ENCODE data around the gene SCAPER.
"Not testable (repeated sequence)": the region's sequence is repeated elsewhere in the genome, so short reads cannot be mapped to it uniquely, and the experiment has no call there.

The SCAPER gene

GRCh38 chr15:76772776-76773175, 132.4 kb downstream of the SCAPER start:
- no peak for DNase-seq

- no peak for DNase-seq
Observed at GRCh38 chr15:76764004-76764403, 141.1 kb downstream of the SCAPER start.

GRCh38 chr15:76763554-76763953, 141.6 kb downstream of the SCAPER start:
- no peak for DNase-seq

- DNase-seq, result no peak
Observed at GRCh38 chr15:76756381-76756780, 148.8 kb downstream of the SCAPER start.

GRCh38 chr15:76753771-76754170, 151.4 kb downstream of the SCAPER start:
- DNase-seq, result no peak

DNA sequence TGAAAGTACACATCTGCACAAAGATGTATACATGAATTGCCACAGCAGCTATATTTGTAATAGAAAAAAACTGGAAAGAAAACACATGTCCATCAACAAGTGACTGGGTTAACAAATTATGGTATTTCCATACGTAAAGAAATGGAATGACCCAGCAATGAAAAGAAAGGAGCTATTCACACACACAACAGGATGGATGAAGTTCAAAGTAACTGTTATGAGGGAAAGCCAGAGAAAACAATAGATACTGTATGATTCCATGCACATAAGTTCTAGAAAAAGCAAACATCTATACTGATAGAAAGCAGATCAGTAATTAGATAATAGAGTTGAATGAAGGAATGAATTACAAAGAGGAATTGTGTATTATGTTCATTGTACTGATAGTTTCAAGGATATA, 152.0 kb downstream of the SCAPER start:
- no peak for DNase-seq

- DNase-seq, result no peak
Observed at GRCh38 chr15:76752549-76752948, 152.6 kb downstream of the SCAPER start.

DNA sequence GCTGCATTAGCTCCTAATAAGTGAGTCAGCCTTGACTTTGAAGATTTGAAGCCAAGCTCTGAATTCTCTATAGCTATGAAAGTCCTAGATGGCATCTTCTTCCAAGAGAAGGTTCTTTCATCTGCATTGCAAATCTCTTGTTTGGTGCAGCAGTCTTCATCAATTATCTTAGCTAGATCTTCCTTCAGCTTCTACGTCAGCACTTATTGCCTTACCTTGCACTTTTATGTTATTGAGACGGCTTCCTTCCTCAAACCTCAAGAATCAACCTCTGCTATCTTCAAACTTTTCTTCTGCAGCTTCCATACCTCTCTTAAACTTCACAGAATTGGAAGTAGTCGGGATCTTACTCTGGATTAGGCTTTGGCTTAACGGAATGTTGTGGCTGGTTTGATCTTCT, 167.6 kb downstream of the SCAPER start:
- no peak for DNase-seq

GRCh38 chr15:76732321-76732720, 172.8 kb downstream of the SCAPER start:
- DNase-seq, result not testable (repeated sequence)

DNA sequence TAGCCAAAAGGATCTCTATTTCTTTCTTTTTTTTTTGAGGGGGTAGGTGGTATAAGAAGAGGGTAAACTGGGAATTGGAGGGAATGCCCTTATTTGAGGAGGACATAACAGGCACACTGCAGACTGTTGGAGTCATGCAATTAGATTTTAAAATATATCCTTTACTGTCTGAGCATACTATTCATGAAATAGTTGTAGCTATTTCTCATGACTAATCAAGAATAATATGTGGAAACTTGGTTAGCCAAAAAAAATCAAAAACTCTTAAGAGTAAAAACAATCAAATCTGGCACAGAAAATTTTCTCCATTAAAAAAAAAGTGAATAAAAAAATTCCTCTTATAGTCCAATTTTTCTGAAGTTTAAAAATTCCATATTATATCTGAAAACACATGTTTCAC, 174.9 kb downstream of the SCAPER start:
- no peak for DNase-seq

DNA sequence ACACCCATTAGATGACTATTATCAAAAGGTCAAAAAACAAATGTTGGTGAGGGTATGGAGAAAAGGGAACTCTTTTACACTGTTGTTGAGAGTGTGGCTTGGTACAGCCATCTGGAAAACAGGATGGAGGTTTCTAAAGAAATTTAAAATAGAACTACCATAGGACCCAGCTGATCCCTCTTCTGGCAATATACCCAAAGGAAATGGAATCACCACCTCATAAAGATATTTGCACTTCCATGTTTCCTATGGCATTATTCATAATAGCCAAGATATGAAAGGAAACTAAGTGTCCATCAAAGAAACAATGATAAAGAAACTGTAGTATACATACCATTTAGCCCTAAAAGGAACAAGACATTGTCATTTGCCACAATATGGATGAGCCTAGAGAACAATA, 186.3 kb downstream of the SCAPER start:
- no peak for DNase-seq

- no peak for DNase-seq
Observed at GRCh38 chr15:76714950-76715349, 190.2 kb downstream of the SCAPER start.

DNA sequence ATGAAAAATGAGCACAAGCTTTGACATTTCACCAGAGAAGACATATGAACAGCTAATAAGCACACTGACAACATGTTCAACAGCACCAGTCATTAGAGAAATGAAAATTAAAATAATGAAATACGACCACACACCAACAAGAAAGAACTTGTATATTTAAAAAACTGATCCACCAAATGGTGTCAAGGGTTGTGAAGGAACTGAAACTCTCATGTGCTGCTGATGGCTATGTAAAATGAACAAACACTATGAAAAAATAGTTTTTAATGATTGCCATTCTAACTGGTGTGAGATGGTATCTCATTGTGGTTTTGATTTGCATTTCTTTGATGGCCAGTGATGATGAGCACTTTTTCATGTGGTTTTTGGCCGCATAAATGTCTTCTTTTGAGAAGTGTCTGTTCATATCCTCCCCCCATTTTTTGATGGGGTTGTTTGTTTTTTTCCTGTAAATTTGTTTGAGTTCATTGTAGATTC, 193.8 kb downstream of the SCAPER start:
- no peak for DNase-seq

- not testable (repeated sequence) for DNase-seq
Observed at GRCh38 chr15:76704032-76704431, 201.1 kb downstream of the SCAPER start.

DNA sequence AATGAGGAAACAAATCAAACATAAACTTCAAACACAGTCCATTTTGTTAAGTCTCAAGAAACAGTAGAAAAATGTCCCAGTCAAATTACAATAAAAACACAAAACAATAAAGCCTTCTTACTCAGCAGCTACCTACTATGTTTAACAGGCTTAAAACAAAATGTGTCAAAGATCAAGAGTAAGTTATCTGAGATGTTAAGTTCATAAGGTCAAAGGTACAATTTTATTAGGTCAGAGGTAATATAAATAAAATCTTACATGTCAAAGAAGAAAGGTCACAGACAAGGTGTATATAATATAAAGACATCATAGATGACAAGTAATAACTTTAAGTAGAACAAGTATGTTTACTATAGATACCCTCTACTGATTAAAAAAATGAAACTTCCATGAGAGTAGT, 208.3 kb downstream of the SCAPER start:
- no peak for DNase-seq

DNA sequence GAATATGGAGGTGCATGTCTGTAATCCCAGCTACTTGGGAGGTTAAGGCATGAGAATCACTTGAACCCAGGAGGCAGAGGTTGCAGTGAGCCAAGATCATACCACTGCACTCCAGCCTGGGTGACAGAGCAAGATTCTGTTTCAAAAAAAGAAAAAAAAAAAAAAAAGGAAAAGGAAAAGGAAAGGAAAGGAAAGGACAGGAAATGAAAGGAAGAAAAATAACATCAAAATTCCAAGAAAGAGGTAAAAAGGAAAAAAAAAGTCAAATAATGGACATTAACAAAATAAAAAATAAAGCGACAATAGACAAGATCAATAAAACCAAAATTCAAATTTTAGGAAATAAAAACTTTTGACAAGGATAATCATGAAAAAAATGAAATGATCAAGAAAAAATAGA, 212.6 kb downstream of the SCAPER start:
- DNase-seq, result not testable (repeated sequence)

DNA sequence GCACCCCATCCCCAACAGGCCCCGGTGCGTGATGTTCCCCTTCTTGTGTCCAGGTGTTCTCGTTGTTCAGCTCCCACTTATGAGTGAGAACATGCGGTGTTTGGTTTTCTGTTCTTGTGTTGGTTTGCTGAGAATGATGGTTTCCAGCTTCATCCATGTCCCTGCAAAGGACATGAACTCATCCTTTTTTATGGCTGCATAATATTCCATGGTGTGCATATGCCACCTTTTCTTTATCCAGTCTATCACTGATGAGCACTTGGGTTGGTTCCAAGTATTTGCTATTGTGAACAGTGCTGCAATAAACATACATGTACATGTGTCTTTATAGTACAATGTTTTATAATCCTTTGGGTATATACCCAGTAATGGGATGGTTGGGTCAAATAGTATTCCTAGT, 217.5 kb downstream of the SCAPER start:
- DNase-seq, result not testable (repeated sequence)

GRCh38 chr15:76684002-76684401, 221.1 kb downstream of the SCAPER start:
- DNase-seq, result no peak

GRCh38 chr15:76682833-76683232, 222.3 kb downstream of the SCAPER start:
- no peak for DNase-seq

DNA sequence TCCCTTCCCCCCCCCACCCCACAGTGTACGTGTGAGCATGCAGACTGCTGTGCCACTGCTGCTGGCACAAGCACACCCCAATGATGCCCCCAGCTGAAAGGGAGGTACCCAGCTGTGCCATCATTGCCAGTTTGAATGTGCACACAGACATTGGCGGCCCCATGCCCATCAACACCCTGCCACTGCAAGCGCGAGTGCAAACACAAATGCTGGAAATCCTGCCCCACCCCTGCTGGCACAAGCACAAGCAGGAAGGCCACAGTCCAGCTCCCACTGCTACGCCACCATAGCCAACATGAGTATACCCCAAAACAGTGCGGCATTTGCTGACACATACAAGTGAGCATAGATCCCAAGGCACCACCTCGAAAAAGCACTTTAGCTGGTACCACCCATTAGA, 222.9 kb downstream of the SCAPER start:
- DNase-seq, result no peak

DNA sequence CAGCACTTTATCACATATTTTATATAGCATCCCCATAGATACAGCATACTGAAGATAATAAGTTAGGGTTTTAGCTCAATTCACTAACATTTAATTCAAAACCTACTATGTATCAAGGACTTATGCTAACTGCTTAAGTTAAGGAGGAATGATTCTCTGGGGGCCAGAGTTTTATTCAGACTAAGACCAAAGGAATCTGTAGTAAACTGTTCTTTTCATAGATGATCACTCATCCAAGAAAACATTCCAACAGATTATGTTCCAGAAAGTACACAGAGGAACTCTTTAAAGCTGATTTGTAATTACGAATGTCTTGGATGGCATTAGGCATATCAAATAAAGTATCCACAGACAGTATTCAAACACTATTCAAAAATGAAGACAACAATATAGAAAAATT, 226.4 kb downstream of the SCAPER start:
- DNase-seq, result no peak

DNA sequence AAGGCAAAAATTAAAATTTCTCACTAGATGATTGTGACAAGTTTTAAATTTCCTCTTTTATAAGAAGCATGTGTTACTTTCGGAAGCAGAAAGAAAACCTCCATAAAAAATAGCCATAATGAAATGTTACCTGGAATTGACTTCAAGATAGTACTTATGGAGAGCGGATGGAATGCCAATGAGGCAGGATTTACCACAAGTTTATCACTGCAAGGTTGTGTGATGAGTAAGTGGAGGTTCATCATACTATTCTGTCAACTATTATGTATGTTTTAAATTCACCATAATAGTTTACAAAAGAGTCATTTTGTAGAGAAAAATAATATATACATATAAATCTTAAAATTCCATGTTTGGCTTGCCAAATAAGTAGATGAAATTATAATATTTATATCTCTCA, 230.3 kb downstream of the SCAPER start:
- DNase-seq, result no peak

DNA sequence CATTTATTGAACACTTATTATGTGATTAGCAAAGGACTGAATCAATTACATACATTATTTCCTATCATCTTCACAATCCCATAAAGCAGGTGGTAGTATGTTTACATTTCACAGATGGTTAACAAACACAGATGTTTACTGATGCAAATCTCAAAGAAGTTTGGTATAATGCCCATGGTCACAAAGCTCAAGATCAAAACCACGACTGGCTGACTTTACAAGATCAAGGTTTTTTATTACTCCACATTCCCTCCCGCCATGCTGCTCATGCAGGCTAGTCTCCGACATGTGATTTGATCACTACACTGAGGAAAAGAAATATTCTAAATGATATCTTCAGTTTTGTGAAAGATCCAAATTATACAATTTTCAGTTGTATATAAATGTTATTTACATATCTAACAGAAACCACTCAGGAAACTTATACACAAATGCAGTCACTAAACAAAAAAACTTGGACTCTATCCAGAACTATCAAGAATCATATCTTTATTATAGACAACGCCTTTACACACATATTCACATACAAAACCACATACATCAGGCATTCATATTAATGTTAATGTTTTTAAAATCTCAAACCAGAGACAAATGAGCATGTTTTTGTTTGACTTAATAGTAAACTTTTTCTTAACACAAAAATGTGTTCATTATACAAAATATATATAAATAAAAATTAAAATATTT, 235.5 kb downstream of the SCAPER start:
- no peak for DNase-seq

- DNase-seq, result no peak
Observed at GRCh38 chr15:76668900-76669299, 236.2 kb downstream of the SCAPER start.
